Activated naive CD8-positive, alpha-beta T cell treated with anti-CD3 and anti-CD28 coated beads, Interleukin-2, amount 10 ng/mL, durations not matched to agents 7 days and 5 days (primary cell): ENCODE results near the gene GRIK3. TPM values are rescaled to one million over a fixed set of nuclear protein-coding genes. Genes with fewer than 3 reads are reported as not detected.

Experiments used
- ATAC-seq: fragments of 150-1000 bp; cut with Tn5 transposase; one replicate; pipeline ENCODE4 v1.10.0; 2021; ENCODE audit warnings: low read depth, moderate library complexity
- POLR2A ChIA-PET: fragments of 350-600 bp; sonication (Branson Sonifier 250); formaldehyde crosslinking; loops from one replicate; lab custom pipeline; 2021; ENCODE audit warnings: antibody characterized with exemption; lab: Charles Lee
- DNase-seq: peaks from one replicate; pipeline ENCODE4 v3.0.0; 2021
- H3K27ac Mint-ChIP-seq: one replicate; pipeline ENCODE4 v1.8.0; 2022; ENCODE audit warnings: mild to moderate bottlenecking, mixed read lengths
- H3K27me3 Mint-ChIP-seq: one replicate; pipeline ENCODE4 v1.8.0; 2022; ENCODE audit warnings: mild to moderate bottlenecking, moderate library complexity, mixed read lengths
- H3K36me3 Mint-ChIP-seq: one replicate; pipeline ENCODE4 v1.8.0; 2021; ENCODE audit warnings: mild to moderate bottlenecking, mixed read lengths
- H3K4me1 Mint-ChIP-seq: one replicate; pipeline ENCODE4 v1.8.0; 2021; ENCODE audit warnings: mixed read lengths
- H3K4me3 Mint-ChIP-seq: one replicate; pipeline ENCODE4 v1.8.0; 2022; ENCODE audit warnings: mild to moderate bottlenecking, moderate library complexity, mixed read lengths
- H3K9me3 Mint-ChIP-seq: one replicate; pipeline ENCODE4 v1.8.0; 2021; ENCODE audit warnings: mixed read lengths
- total RNA-seq, 2 experiments: library from RNA; stranded (reverse); gene quantifications; one replicate each; pipeline ENCODE4 v1.2.3, GENCODE V29; 2021

GRIK3 gene
- total RNA-seq, 2 experiments from 2014 or later = not detected

- H3K36me3 Mint-ChIP-seq = no peaks in the 10 kb centered on the region
- no peaks in the 10 kb centered on the region for H3K9me3 Mint-ChIP-seq
- POLR2A ChIA-PET = no interaction called here
- H3K4me1 Mint-ChIP-seq = no peaks in the 10 kb centered on the region
- no peak overlapping the region for H3K27ac Mint-ChIP-seq
- no peak overlapping the region for H3K4me3 Mint-ChIP-seq
- DNase-seq (no peak), ATAC-seq (no peak)
- peaks cover 6% of the 10 kb centered on the region for H3K27me3 Mint-ChIP-seq
These were observed 191.3 kb downstream of the GRIK3 start for GRCh38 chr1:36843027-36843426.

DNA sequence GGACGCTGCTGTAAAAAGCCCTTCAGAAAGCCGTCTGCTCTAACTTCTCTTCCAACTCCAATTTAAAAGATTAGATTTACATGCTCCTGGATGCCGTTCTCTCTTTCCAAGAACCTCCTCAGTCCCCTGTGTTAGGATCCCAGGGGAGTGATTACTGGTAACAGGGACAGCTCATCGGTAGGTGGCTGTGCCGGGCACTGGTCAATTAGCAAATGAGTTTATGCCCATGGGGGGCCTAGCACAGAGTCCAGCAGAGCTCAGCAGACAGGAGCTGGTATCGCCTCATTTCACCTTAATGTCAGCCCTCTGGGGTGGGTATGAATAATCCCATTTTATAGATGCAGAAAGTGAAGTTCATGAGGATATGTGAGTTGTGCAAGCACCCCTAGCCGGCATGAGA, 191.9 kb downstream of the GRIK3 start:
- no peak for ATAC-seq
- POLR2A ChIA-PET = no interaction called here
- H3K27me3 Mint-ChIP-seq = peaks cover 2% of the 10 kb centered on the region
- no peaks in the 10 kb centered on the region for H3K4me1 Mint-ChIP-seq
- H3K27ac Mint-ChIP-seq = no peak overlapping the region
- no peaks in the 10 kb centered on the region for H3K9me3 Mint-ChIP-seq
- no peak overlapping the region for H3K4me3 Mint-ChIP-seq
- no peak for DNase-seq
- H3K36me3 Mint-ChIP-seq = no peaks in the 10 kb centered on the region

GRCh38 chr1:36839485-36839884, 194.8 kb downstream of the GRIK3 start:
- POLR2A ChIA-PET = no interaction called here
- no peaks in the 10 kb centered on the region for H3K9me3 Mint-ChIP-seq
- no peaks in the 10 kb centered on the region for H3K36me3 Mint-ChIP-seq
- no peaks in the 10 kb centered on the region for H3K27me3 Mint-ChIP-seq
- no peaks in the 10 kb centered on the region for H3K4me1 Mint-ChIP-seq
- H3K4me3 Mint-ChIP-seq = no peak overlapping the region
- H3K27ac Mint-ChIP-seq = no peak overlapping the region
- DNase-seq (no peak), ATAC-seq (no peak)

GRCh38 chr1:36838888-36839287, 195.4 kb downstream of the GRIK3 start:
- Mint-ChIP-seq H3K27me3 (no peaks in the 10 kb centered on the region), H3K4me1 (no peaks in the 10 kb centered on the region), H3K9me3 (no peaks in the 10 kb centered on the region), H3K27ac (no peak overlapping the region), H3K4me3 (no peak overlapping the region), H3K36me3 (no peaks in the 10 kb centered on the region)
- no peak for DNase-seq
- POLR2A ChIA-PET = no interaction called here
- no peak for ATAC-seq

DNA sequence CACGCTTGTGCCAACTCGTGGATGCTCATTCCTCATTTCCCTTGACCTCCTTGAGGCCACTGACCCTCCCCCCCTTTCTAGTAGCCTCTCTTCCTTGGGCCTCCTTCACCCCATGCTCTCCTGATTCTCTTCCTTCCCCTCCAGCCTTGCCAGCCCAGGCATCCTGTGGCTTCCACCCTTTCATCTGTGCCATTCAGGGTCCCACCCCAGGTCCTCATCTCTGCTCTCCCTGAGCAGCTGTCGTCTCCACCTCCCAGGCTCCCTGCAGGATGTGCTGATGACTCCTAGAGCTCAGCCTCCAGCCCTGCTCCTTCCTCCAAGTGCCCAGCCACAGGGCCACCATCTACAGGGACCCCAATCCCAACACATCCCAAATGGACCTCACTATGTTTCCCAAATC, 197.4 kb downstream of the GRIK3 start:
- ATAC-seq (no peak), DNase-seq (no peak)
- Mint-ChIP-seq H3K27ac (no peak overlapping the region), H3K4me1 (no peaks in the 10 kb centered on the region), H3K36me3 (no peaks in the 10 kb centered on the region), H3K27me3 (peaks cover 2% of the 10 kb centered on the region), H3K4me3 (no peak overlapping the region), H3K9me3 (no peaks in the 10 kb centered on the region)
- POLR2A ChIA-PET = no interaction called here

DNA sequence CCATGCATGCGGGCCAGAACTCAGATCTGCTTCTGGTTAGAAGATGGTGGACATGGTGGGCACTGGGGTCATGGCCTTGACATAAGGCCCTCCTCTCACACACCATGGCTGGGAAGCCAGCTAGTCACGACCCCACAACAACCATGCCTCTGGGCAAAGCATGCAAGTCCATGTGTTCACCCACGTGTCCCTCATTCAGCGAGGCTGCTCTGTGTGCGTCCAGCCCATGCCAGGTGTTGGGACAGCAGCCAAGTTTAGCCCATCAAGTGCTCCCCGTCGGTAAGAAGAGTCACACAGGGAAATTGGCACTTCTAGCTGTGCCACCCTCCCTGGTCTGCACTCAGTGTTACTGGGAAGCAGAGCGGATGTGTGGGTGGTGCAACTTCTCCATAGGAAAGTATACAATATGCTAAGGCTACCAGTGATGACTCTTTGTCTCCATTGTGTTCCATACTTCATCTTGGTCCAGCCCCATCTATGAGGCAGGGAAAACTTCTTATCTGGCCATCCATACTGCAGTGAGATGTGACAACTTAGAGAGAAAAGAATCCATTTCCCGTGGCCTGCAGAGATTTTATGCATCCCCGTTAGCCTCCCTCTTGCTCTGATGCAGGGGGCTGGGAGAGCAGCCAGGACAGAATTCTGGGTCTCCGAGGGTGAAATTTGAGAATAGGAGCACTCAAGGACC, 198.0 kb downstream of the GRIK3 start:
- POLR2A ChIA-PET = no interaction called here
- Mint-ChIP-seq H3K36me3 (no peaks in the 10 kb centered on the region), H3K27ac (no peak overlapping the region), H3K4me3 (no peak overlapping the region), H3K9me3 (no peaks in the 10 kb centered on the region), H3K4me1 (no peaks in the 10 kb centered on the region), H3K27me3 (peaks cover 2% of the 10 kb centered on the region)
- ATAC-seq (no peak), DNase-seq (no peak)

DNA sequence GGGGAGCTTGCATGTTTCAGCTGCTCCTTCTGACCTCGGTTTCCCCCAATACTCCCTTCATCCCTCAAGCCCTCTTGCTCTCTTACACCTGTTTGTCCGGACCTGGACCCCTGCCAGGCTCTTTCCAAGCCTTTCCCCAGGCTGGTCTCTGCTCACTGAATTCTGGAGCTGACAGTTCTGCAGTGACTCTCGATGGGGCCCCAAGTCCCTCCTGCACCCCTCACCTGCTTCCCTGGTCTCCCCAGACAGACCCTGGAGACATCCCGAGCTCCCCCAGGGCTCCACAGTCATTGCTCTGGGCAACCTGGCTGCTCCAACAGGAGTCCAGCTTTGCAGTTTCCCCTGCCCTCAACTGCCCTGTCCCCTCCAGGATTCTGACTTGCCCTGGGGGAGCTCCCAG, 198.6 kb downstream of the GRIK3 start:
- H3K27me3 Mint-ChIP-seq = peaks cover 2% of the 10 kb centered on the region
- H3K9me3 Mint-ChIP-seq = no peaks in the 10 kb centered on the region
- POLR2A ChIA-PET = no interaction called here
- DNase-seq (no peak), ATAC-seq (no peak)
- H3K36me3 Mint-ChIP-seq = no peaks in the 10 kb centered on the region
- H3K4me3 Mint-ChIP-seq = no peak overlapping the region
- no peaks in the 10 kb centered on the region for H3K4me1 Mint-ChIP-seq
- H3K27ac Mint-ChIP-seq = no peak overlapping the region

DNA sequence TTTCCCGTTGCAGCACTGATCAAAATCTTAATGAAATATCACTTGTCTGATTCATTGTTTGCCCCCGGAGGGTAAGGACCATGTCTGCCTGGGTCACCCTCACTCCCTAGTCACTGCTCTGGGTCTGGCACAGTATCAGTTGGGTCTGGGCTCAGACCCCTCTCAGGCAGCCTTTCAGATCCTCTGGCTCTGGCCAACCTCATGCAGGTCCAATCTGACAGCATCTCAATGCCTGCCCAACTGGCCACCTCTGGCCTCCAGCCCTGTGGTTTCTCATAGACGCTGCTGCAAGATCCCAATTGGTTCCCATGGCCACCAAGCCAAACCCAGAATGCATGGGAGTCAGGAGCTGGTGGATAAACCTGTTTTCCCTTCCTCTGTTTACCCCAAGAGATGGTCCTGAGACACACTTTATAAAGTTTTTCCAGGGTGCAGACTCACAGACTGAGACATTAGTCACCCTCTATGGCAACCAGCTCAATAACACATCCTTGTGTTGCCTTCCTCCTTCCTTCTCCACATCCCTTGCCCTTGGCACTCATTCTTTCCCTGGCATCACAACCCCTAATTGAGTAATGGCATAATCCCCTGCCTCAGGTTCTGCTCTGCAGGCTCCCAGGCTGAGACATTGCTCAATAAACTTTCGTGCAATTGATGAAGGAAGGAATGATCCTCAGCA, 199.2 kb downstream of the GRIK3 start:
- no peak for DNase-seq
- Mint-ChIP-seq H3K4me1 (no peaks in the 10 kb centered on the region), H3K27me3 (peaks cover 2% of the 10 kb centered on the region), H3K36me3 (no peaks in the 10 kb centered on the region), H3K27ac (no peak overlapping the region), H3K9me3 (no peaks in the 10 kb centered on the region), H3K4me3 (no peak overlapping the region)
- POLR2A ChIA-PET = no interaction called here
- no peak for ATAC-seq

GRCh38 chr1:36834586-36834985, 199.7 kb downstream of the GRIK3 start:
- H3K27ac Mint-ChIP-seq = no peak overlapping the region
- DNase-seq (no peak), ATAC-seq (no peak)
- no peaks in the 10 kb centered on the region for H3K36me3 Mint-ChIP-seq
- H3K4me1 Mint-ChIP-seq = no peaks in the 10 kb centered on the region
- POLR2A ChIA-PET = no interaction called here
- no peaks in the 10 kb centered on the region for H3K9me3 Mint-ChIP-seq
- peaks cover 2% of the 10 kb centered on the region for H3K27me3 Mint-ChIP-seq
- H3K4me3 Mint-ChIP-seq = no peak overlapping the region

- no peak for ATAC-seq
- no peak for DNase-seq
- H3K4me1 Mint-ChIP-seq = no peaks in the 10 kb centered on the region
- no peak overlapping the region for H3K4me3 Mint-ChIP-seq
- H3K36me3 Mint-ChIP-seq = no peaks in the 10 kb centered on the region
- no peak overlapping the region for H3K27ac Mint-ChIP-seq
- peaks cover 10% of the 10 kb centered on the region for H3K27me3 Mint-ChIP-seq
- POLR2A ChIA-PET = no interaction called here
- no peaks in the 10 kb centered on the region for H3K9me3 Mint-ChIP-seq
These were observed 203.0 kb downstream of the GRIK3 start for GRCh38 chr1:36831186-36831810.

DNA sequence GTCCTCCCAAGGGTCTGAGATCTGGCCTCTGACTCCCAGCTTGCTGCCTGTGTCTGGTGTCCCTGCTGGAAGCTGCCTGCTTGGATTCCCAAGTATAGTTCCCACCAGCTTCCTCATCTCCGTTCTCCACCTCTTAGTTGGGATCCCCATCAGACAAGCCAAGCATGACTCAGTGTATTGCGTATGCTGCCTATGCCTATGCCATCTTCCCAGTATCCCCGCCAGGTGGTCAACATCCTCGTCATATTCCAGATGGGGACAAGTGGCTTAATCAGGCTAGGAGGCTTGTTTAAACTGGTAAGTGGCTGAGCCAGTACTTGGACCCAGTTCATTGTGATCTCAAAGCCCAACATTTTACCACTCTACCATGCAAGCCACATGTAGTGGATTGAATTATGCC, 204.4 kb downstream of the GRIK3 start:
- H3K4me3 Mint-ChIP-seq = no peak overlapping the region
- H3K27ac Mint-ChIP-seq = no peak overlapping the region
- ATAC-seq (no peak), DNase-seq (no peak)
- peaks cover 10% of the 10 kb centered on the region for H3K27me3 Mint-ChIP-seq
- no peaks in the 10 kb centered on the region for H3K9me3 Mint-ChIP-seq
- no peaks in the 10 kb centered on the region for H3K4me1 Mint-ChIP-seq
- no peaks in the 10 kb centered on the region for H3K36me3 Mint-ChIP-seq
- POLR2A ChIA-PET = no interaction called here

DNA sequence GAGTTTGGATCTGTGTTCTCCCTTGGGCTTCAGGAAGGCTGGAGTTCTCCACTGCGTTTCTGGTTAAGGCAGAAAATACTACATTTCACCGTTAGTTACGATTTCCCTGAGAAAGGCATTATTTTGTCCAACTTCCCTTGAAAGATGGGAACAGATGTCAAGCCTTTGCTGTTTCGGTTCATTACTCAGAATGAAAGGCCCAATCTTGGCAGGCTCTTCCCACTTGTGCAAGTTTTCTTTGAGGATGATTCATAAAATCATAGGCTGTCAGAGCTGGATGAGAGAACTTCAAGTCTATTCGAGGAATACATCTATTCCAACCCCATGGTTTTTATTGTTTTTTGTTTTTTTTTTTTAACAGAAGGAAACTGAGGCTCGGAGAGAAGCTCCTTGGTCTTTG, 205.2 kb downstream of the GRIK3 start:
- POLR2A ChIA-PET = no interaction called here
- Mint-ChIP-seq H3K4me3 (no peak overlapping the region), H3K9me3 (no peaks in the 10 kb centered on the region), H3K36me3 (no peaks in the 10 kb centered on the region), H3K27ac (no peak overlapping the region), H3K27me3 (peaks cover 10% of the 10 kb centered on the region), H3K4me1 (no peaks in the 10 kb centered on the region)
- ATAC-seq (no peak), DNase-seq (no peak)

- H3K9me3 Mint-ChIP-seq = no peaks in the 10 kb centered on the region
- no peak overlapping the region for H3K27ac Mint-ChIP-seq
- no peak overlapping the region for H3K4me3 Mint-ChIP-seq
- H3K4me1 Mint-ChIP-seq = no peaks in the 10 kb centered on the region
- no peaks in the 10 kb centered on the region for H3K36me3 Mint-ChIP-seq
- no peak for DNase-seq
- POLR2A ChIA-PET = no interaction called here
- no peak for ATAC-seq
- H3K27me3 Mint-ChIP-seq = peaks cover 8% of the 10 kb centered on the region
These were observed 209.1 kb downstream of the GRIK3 start for GRCh38 chr1:36825226-36825625.

GRCh38 chr1:36824390-36824861, 209.9 kb downstream of the GRIK3 start:
- DNase-seq (no peak), ATAC-seq (no peak)
- Mint-ChIP-seq H3K27ac (no peak overlapping the region), H3K36me3 (no peaks in the 10 kb centered on the region), H3K9me3 (no peaks in the 10 kb centered on the region), H3K4me1 (no peaks in the 10 kb centered on the region), H3K4me3 (no peak overlapping the region), H3K27me3 (peaks cover 8% of the 10 kb centered on the region)
- POLR2A ChIA-PET = no interaction called here
